Stimulated activated CD8-positive, alpha-beta memory T cell treated with anti-CD3 and anti-CD28 coated beads, Interleukin-7, amount 100 ng/mL, for 4 hours (primary cell): ENCODE results near the gene EGFLAM.

Source experiments
- DNase-seq, 2 donors: peaks; one replicate each; pipeline ENCODE4 v3.0.0-alpha.2; 2020; ENCODE audit warnings: low read depth in 2 of 2

Gene EGFLAM

DNA sequence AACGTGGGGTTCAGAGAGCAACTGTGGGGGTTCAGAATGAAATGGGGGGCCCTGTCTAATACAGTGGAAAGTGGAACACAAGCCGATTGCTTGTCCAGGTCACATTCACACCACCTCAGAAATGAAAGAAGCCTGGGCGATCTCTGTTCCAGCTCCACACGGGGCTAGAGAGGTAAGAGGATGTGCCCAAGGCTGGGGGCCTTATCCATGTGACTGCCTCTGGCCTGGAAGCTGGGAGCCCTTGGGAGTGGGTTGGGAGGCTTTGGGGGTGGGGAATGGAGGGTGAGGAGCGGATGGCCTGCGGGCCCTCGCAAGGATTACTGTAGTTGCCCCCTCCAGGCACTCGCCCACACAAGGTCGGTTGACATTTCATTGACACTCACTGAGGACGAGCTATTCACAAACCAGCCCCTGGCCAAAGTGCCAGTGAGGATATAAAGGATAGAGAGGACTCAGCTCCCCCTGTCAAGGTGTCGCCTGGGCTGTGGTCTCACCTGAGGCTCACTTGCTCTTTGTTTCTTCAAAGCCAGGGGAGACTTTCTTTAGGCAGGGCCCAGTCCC is 211.4 kb downstream of the EGFLAM start:
- DNase-seq = no peak

GRCh38 chr5:38471709-38472108 is 213.3 kb downstream of the EGFLAM start:
- no peak for DNase-seq

DNA sequence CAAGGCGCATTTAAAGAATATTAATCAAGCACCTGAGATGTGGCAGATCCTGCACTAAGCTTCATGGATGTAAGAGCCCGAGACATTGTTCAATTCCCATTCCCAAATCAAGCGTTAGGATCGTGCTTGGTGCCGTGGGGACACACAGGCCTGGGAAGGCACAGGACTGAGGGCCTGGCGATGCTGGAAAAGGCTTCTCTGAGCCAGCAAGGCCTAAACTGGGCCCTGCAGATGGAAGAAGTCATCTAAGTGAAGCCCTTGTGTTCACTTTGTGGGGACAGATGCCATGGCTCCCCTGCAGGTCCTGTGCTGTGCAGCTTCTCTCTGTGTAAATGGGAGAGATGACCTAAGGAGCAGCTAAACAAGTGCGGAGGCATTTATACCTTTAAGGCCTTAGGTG is 214.2 kb downstream of the EGFLAM start:
- DNase-seq = no peak

DNA sequence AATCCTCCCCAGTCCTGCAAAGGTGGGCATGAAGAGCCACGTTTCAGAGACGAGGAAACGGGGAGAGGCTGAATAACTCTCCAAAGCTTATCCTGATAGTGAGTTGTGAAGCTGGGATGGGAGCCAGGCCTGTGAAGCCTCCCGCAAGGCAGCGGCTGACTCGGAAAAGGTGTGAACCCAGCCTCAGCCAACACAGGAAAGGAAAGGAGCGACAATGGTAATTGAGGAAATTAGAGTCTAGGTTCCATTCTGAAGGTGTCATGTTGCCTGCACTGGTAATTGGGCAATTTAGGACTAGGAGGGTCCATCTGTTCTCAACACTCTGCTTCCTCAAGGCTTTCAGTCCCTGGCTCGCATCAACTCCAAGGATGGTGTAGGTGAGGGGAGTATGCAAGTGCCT is 214.6 kb downstream of the EGFLAM start:
- no peak for DNase-seq

GRCh38 chr5:38478166-38478565 is 219.8 kb downstream of the EGFLAM start:
- DNase-seq = no peak

DNA sequence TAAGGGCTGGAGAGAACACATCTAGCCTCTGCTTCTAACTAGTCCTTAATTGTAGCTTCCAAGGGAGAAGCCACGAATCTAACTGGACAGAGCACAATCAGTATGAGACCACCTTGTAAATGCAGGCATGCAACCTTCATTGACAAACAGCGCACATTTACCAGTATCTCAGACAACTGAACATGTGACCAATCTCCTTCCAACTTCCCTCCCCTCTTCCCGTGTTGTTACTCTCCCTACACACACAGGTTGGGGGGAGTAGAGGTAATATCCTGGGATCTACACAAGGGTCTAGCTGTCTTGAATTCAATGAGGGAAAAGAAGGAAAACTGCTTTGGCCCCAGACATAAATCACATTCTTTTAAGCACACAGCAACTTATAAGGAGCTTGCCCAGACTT is 220.5 kb downstream of the EGFLAM start:
- no peak for DNase-seq

DNA sequence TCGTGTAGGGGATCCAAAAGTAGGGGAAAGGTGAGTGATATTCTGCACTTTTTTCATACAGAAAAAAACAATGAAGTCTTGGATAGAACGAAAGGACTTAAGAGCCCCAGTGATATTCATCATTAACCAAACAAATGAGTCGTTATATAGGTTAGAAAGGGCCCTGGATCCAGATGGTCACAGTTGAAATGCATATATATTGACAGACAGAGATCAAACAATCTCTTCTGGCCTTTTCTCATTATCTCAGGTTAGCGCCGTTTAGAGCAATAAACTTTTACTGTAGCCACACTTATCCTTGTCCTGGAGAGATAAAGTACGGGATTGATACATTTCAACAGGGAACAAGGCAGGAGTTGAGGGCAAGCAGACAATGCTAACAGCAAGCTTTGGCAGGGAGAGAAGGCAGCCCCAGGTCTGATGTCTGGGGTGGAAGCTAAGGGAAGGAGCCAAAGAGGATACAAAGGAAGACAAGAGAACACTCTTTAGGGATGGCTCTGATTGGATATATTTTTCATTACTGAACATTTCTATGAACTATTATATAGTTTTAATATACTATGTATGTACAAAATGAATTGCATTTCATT is 221.1 kb downstream of the EGFLAM start:
- DNase-seq = no peak

GRCh38 chr5:38483805-38484398 is 225.5 kb downstream of the EGFLAM start:
- DNase-seq = no peak

DNA sequence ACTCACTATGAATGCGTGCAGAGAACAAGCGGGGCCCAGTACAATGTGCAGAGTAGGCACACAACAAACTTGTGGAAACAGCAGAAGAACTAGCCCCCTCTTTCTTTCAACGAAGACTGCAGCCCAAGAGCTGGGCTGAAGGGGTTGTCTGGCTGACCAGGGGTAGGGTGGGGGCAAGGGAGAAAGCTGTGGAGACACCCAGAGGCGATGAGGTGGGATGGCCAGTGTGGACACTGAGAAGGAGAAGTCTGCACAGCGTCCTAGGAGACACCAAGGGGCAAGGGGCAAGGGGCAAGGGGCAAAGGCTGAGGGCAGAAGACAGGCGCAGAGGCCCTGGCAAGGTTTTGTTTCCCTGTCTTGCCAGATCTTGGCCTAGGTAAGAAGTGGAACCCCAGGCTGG is 235.8 kb downstream of the EGFLAM start:
- DNase-seq = no peak

- no peak for DNase-seq
Measured at GRCh38 chr5:38494763-38495162, 236.4 kb downstream of the EGFLAM start.

- DNase-seq = no peak
Measured at GRCh38 chr5:38497946-38498345, 239.6 kb downstream of the EGFLAM start.

GRCh38 chr5:38500573-38501260 is 242.4 kb downstream of the EGFLAM start:
- no peak for DNase-seq

DNA sequence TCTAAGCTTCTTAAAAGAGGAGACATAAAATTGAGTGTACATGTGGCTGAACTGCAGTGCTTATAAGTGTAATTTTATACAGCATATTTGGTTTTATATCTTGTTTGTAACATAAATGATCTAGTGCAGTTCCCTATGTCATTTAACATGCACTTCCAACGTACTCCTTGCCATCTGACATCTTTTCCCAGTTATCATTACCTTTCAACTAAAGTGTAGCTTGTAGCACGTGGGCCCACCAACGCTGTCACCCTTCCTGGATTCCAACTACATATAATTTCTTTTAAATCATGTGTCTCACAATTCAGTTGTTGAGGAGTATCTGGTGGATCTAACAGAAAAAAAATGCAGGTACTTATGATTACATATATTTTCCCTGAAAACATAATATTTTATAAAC is 247.9 kb downstream of the EGFLAM start:
- DNase-seq = no peak

GRCh38 chr5:38509185-38509584 is 250.8 kb downstream of the EGFLAM start:
- DNase-seq = no peak
